SW480 (cell line): Measurements from ENCODE around the gene VARS2.
"Not testable (repeated sequence)": the region's sequence is repeated elsewhere in the genome, so short reads cannot be mapped to it uniquely, and the experiment has no call there.

Experiments
- DNase-seq: peaks from one replicate; pipeline ENCODE4 v3.0.0-alpha.2; 2016; ENCODE audit warnings: low spot score

VARS2 gene

DNA sequence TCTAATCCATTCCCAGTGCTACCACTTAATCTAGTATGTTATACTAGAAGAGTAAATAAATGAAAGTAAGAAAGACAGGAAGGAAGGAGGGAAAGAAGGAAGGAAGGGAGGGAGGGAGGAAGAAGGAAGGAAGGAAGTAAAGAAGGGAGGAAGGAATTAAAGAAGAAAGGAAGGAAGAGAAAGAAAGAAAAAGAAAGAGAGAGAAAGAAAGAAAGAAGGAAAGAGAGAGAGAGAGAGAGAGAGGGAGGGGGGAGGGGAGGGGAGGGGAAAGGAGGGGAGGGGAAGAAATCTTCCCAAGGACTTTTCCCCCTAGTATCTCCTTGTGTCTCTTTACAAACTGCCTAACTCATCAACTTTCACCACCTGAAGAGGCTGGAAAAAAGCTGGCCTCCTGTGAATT, 48.7 kb downstream of the VARS2 start:
- no peak for DNase-seq

GRCh38 chr6:30963641-30964040, 49.6 kb downstream of the VARS2 start:
- DNase-seq = peak; percentile 22

GRCh38 chr6:30964075-30964474, 50.0 kb downstream of the VARS2 start:
- peak; percentile 80 for DNase-seq

GRCh38 chr6:30965140-30965601, 51.1 kb downstream of the VARS2 start:
- DNase-seq = no peak

DNA sequence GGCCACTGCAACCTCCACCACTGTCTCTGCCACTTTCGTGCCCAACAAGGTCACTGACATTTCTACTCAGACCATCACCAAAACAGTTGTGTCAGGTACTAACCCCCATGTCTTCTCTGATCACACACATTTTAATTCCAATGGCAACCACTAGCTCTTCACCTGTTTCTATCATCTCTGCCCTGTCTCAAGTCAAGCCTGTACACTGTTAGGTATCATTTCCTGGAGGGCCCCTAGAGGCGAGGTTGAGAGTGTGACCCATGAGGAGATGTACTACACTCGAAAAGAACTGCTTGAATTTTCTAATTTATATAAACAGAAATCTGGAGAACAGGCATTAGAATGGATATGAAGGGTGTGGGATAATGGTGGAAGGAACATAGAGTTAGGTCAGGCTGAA, 52.1 kb downstream of the VARS2 start:
- DNase-seq = no peak

- DNase-seq = not testable (repeated sequence)
Measured at GRCh38 chr6:30969171-30969570, 55.1 kb downstream of the VARS2 start.

DNA sequence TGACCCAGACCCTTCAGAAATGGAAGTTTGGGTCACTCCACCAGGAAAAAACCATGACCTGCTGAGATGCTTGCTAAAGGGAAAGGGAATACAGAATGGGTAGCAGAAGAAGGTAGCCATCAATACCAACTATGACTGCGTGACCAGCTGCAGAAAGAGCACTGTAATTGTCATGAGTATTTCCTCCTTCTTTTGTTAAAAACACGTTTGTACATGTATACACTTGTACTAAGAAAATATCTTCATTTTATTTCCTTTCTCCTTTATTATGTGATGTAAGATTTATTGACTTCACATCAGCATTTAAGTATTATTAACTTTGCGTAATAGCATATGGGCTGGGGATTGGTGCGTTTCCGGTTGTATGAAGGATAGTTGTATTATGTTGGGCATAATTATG, 56.9 kb downstream of the VARS2 start:
- DNase-seq = no peak

DNA sequence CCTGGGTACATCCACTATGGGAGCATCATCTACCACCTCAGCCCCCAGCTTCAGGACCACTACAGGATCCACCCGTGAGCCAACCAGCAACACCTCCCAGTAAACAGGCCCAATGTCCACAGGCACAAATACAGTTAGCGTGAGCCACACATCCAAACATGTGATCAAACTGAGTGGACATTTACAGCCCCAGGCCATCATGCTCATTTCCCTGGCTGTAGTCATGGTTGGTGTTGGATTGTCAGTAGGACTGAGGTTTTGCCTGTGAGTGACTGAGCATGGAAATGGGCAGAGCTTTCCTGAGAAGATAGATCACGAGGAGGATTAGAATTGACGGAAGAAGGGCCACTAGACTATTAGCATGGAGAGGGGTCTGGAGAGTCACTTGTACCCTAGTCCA, 58.8 kb downstream of the VARS2 start:
- no peak for DNase-seq

DNA sequence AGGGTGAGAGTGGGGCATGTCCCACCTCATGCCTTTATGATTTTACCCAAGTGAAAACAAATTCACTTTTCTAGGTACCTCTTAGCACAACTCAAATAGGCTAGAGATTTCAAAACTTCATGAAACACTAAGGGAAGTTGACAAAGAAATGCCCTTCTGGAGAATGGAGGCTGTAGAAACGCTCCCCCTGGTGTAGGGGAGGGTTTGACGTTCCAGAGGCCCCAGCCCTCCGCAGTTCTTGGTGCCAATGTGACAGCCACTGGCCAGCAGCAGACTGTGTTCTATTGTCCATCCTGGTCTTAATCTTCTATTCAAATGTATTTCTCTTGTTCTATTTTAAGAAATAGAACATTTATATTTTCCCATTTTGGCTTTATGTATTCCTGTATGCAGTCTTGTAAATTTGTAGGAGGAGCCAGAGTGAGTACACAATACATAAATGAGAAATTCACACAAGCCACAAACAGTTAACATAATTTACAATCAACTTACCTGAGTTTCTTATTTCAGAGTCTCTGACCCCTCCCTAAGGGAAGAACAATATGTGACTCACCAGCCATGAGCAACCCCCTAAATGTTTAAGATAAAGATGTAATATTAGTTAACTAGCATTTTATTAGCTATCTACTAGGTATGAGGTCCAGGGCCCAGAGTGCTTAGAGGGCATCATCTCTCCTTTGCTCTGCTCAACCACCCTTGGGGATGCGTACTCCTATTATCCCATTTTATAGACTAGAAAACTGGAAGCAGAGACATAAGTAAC, 60.6 kb downstream of the VARS2 start:
- DNase-seq = no peak
